Measurements from ENCODE around the gene TTLL8.

The TTLL8 gene

DNA sequence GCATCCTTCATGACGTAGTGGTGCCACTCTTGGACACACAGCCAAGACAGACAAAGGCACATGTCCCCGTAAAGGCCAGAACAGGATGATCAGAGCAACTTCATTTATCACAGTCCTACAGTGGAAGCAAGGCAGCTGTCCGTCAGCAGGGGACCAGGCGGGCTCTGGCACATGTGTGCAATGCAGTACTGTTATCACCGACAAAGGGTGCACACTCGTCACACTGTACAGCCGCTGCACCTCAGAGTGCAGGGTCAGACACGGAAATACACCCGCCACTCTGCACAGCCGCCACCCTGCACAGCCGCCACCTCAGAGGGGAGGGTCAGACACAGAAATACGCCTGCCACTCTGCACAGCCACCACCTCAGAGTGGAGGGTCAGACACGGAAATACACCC, 32.1 kb downstream of the TTLL8 start:
- FAIRE-seq (no peak), DNase-seq (ENCODE audit: insufficient read length, low spot score) (no peak)

GRCh38 chr22:50022171-50022819, 35.8 kb downstream of the TTLL8 start:
- DNase-seq (ENCODE audit: insufficient read length, low spot score) (no peak), FAIRE-seq (peak; percentile 96)

DNA sequence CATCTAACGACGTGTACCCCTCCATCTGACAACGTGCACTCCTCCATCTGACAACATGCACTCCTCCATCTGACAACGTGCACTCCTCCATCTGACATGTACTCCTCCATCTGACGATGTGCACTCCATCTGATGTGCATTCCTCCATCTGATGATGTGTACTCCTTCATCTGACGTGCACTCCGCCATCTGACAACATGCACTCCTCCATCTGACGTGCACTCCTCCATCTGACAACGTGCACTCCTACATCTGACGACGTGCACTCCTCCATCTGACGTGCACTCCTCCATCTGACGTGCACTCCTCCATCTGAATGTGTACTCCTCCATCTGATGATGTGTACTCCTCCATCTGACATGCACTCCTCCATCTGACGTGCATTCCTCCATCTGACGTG, 37.5 kb downstream of the TTLL8 start:
- DNase-seq (ENCODE audit: insufficient read length, low spot score), result no peak
- FAIRE-seq, result peak; percentile 94

DNA sequence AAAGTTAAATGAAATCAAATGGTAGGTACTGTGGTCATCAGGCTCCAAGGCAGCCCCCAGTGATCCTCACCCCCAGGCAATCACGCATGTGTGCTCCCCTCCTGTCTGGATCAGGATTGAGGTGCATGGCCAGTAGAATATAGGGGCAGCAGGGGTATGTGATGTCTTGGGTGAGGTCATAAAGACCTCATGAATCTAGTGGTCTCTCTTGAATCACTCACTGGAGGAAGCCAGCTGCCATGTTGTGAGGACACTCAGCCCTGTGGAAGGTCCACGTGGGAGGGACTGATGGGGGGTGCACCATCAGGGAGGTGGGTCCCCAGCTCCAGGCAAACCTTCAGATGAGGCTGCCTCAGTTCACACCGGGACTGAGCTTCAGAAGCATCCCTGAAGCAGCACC, 38.8 kb downstream of the TTLL8 start:
- no peak for FAIRE-seq
- DNase-seq (ENCODE audit: insufficient read length, low spot score), result no peak

- no peak for FAIRE-seq
- no peak for DNase-seq (ENCODE audit: insufficient read length, low spot score)
Observed at GRCh38 chr22:50018608-50019285, 39.4 kb downstream of the TTLL8 start.

DNA sequence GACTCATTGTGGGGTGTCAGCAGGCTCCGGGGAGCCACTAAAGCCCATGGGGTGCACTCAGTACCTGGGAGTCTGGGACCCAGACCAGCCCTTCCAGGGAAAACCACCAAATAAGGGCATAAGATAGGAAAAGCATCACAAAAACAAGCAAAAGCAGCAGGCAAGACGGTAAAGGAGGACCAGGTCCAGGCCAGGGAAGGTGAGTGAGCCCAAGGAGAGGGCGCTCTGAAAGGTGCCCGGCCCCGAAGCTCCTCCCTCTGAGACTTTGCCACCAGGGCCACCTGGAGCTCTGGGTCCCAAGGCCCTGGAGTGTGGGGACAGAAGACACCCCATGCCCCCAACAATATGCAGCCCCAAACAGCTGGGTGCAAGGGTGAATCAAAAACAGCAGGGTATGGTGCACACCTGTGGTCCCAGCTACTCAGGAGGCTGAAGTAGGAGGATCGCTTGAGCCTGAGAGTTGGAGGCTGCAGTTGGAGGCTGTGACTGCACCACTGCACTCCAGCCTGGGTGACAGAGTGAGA, 40.3 kb downstream of the TTLL8 start:
- DNase-seq (ENCODE audit: insufficient read length, low spot score) (no peak), FAIRE-seq (no peak)

DNA sequence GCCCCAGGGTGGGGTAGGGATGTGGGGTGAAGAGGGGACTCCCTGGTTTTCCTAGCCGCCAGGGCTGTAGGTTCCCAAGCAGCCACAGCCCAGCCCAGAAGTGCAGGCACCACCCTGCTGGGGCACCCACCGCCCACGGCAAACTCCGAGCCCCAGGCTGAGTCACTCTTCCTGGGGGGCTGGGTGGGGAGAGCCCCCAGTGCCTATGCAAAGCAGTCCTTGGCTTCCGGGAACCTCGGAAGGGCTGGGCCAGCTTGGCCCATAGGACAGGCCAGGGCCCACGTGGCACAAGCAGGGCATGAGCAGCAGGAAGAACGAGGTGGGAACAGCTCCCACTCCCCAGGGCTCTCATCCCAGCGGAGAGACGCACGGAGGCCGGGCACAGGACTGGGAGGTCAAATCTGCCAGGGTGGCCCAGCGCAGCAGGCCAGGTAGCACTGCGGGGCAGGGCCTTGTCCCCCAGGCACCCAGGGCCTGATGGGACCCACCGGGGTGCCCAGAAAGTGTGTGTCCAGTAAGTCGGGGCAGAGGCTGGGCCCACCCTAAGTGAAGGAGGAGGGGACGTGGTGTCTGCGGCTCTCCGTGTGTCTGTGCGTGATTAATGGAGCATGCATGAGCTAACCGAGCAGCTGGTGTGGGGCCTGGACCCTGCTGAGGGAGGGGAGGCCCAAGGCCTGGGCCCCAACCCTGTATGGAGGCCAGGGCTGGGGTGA, 41.0 kb downstream of the TTLL8 start:
- FAIRE-seq (no peak), DNase-seq (ENCODE audit: insufficient read length, low spot score) (peak; percentile 53)

GRCh38 chr22:50016308-50016987, 41.6 kb downstream of the TTLL8 start:
- no peak for DNase-seq (ENCODE audit: insufficient read length, low spot score)
- no peak for FAIRE-seq

GRCh38 chr22:50015451-50016307, 42.4 kb downstream of the TTLL8 start:
- DNase-seq (ENCODE audit: insufficient read length, low spot score) (no peak), FAIRE-seq (no peak)

- DNase-seq (ENCODE audit: insufficient read length, low spot score) (no peak), FAIRE-seq (no peak)
Observed at GRCh38 chr22:50014655-50015401, 43.3 kb downstream of the TTLL8 start.

DNA sequence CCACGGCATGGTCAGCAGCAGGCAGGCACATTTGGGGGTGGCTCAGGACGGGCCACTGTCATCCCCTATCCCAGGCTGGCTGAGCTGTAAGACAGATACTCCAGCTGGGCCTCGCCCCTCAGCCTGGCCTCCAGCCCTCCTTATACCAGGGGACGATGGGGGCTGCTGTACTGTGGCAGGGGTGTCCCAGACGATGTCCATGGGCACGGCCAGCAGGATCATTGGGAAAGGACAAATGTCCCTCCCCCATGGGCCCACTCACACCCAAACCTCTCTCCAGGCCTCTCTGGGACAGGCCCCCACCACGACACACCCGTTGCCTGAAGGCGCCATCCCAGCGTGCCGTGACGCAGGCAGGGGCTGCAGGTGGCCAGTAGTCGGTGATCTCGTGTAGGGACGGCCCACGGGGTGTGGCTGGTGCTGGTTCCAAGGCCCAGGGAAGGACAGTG, 44.0 kb downstream of the TTLL8 start:
- FAIRE-seq, result no peak
- no peak for DNase-seq (ENCODE audit: insufficient read length, low spot score)

DNA sequence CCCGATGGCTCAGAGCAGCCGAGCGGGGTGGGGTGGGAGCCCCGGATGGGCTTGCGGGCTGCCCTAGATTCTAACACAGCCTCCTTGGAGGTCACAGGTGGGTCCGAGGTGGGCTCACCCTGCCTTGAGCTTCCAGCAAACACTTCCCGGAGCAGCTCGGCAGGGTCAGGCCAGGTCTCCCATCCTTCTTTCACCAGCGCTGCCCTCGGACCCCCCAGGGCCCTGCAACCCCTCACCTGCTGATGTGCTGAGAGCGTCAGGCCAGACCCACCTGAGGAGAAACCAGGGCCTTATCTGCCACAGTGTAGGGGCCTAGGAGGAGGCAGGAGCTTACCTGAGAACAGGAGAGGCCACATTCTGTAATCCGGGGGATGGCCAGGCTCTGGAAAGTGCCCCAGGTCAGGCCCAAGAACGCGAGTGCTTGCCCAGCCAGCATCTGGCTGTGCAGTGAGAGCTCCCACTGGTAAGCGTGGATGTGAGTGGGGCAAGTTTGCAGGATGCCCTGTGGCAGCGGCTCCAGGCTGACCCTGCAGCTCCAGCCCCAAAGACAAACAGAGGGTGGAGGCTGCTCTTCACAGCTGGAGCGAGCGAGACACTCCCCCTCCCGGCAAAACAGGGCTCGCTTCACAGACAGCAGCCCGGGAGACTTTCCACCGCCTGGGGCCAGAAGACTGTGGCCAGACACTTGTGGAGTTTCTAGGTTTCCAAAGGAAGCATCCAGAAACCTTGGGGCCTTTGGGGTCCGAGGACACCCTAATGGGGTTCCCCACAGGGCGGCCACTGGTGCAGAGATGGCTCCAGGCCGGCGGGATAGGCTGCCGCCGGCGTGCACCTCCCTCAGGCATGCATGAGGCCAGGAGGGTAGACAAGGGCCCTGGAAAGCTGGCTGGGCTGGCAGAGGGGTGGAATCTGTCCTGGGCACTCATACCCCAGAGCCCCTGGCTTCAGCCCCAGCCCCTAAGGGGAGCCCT, 45.6 kb downstream of the TTLL8 start, which contains the start of gene IL17REL:
IL17REL (minus strand) TSS at position 555 of the 971 bp plus-strand sequence; CDS start at position 436, 119 bp downstream.
- FAIRE-seq, result no peak
- DNase-seq (ENCODE audit: insufficient read length, low spot score), result no peak

DNA sequence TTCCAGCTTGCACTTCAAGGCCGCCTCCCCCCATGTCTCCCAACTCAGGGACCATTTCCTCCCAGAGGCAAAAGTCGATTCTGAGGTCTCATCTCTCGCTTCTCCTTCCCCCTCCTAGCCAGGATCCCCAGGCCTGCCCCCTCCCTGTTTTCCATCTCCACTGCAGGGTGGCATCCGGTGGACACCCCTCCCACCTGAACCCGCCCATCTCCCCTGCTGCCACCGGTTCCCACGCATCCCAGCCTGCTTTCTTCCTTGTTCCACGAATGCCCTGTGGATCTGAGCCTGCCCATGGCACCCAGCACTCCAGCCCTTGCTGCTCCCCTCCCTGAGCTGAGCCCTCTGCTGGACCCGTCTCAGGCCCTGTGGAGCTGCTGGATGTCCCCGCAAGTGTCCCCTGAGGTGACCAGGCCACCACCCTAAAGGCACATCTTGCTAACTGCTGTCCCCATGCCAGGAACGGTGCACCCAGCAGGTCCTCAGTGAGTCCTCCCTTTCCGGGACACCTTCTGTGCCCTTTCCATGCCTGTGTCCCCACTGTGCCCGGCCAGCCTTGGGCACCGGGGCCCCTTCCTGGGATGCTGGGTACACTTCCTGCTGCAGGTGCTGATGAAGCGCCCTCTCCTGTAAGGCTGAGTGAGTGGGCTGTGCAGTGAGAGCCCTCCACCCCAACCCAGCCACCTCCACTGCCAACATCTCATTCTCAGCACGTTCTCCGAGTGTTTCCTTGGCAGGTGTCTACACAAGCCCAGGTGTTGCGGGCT, 46.5 kb downstream of the TTLL8 start:
- DNase-seq (ENCODE audit: insufficient read length, low spot score) (no peak), FAIRE-seq (no peak)

DNA sequence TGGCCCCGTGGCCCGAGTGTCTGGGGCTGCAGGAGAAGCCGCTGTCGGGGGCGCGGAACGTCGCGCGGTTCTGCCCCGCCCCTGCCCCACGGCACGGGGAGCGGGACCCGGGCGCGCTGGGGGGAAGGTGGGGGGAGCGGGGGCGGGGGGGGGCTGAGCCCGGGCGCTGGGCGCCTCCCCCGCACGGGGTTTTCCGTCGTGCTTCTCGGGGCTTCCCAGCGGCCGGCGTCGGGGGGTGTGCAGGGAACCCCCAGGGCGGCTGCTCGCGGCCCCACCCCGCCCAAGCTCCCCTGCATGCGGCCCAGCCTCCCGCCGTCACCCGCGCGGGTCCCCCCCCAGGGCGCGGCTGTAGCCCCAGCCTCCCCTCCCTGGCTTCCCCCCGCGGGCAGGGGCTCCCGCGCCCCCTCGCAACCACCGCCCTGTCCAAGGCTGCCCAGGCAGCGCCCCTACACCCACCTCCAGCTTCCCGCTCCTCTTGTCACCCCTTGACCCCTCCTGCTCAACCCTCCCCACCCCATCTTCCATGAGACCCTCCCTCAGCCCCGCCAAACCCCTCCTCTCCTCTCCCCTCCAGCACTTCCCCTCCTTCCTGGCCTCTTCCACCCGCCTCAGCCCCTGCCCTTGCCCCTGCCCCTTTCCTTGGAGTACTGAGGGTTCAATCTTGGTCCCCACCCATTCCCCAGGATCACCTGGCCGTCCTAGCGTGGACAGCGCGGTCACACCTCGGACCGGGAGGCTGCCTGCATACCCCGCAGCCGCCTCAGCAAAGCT, 47.2 kb downstream of the TTLL8 start:
- no peak for DNase-seq (ENCODE audit: insufficient read length, low spot score)
- FAIRE-seq, result no peak

DNA sequence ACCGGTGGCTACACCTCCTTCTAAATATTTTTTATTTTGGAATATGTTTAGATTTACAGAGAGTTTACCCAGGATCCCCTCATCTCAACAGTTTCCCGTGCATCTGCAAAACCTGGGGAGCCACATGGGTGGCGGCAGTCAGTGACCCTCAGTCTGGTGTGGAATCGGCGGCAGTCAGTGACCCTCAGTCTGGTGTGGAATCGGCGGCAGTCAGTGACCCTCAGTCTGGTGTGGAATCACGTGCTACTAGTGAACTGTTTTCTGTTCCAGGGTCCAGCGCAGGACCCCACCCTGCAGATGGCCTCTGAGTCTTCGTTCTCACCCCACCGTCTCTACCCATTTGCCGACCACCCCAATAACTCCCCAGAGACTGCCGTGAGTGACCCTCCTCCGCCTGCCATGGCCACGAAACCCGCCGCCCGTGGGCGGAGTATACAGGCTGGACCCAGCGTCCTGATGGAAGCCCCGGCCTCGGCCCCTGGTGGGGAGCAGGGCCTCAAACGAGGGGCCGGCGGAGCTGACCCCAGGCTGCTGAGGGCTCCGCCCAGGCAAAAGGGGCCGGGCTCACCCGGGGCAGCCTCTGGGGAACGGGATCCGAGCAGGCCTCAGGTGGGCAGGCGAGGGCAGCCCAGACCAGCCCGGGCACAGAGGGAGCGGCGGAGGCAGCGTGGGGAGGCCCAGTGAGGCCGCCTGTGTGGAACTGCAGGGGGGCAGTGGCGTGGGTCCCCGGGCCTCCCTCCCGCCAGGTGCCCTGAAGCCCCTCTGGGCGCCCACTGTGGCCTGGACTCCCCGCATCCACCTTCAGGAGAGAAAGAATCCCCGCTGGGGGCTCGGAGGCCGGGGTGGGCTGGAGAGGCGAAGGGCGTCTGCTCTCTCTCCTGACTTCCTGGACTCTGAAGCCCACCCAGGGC, 48.1 kb downstream of the TTLL8 start:
- no peak for DNase-seq (ENCODE audit: insufficient read length, low spot score)
- peak; percentile 97 for FAIRE-seq

DNA sequence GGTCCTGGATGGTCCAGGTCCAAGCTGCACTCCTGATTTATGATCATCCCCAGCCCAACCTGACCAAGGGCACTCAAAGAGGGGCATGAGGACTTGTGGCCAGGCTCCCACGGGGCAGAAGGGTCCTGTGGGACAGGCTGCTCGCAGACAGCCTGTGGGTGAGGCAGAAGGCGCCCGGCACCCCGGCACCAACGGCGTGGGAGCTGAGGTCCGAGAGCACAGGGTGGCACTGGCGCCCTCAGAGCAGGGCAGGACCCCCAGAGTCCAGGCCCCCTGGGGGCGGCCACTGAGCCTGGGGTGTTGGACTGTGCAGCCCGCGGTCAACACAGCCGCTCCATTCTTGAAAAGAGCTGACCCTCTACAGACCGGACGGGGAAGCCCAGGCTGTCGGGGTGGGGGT, 48.8 kb downstream of the TTLL8 start:
- DNase-seq (ENCODE audit: insufficient read length, low spot score) (no peak), FAIRE-seq (no peak)

All from HTR-8/SVneo (cell line).